Fibroblast of lung (primary cell): Measurements from ENCODE around the gene ADCY2. TPM values are rescaled to one million over a fixed set of nuclear protein-coding genes. Genes with fewer than 3 reads are reported as not detected.
A peak's percentile ranks its signal among the peaks of the same experiment; 100 is the strongest.

ENCODE experiments used
- DNase-seq, 2 donors: peaks; one replicate each; pipeline versions ENCODE4 v3.0.0 to v3.0.0-alpha.2; 2010; ENCODE audit warnings: low read depth in 2 of 2
- H2AFZ ChIP-seq: 2 replicates; pipeline ENCODE4 v1.5.1; 2012; ENCODE audit warnings: low read length, control low read depth, inconsistent platforms
- H3K27ac ChIP-seq: 2 replicates; pipeline ENCODE4 v1.5.1; 2011; ENCODE audit warnings: low read length, control low read depth; ENCODE audit not compliant: insufficient read depth
- H3K27me3 ChIP-seq: 2 replicates; pipeline ENCODE4 v1.5.1; 2011; ENCODE audit warnings: mild to moderate bottlenecking, low read length; ENCODE audit not compliant: control insufficient read depth, insufficient read depth
- H3K36me3 ChIP-seq: 2 replicates; pipeline ENCODE4 v1.5.1; 2011; ENCODE audit warnings: low read length; ENCODE audit not compliant: control insufficient read depth, insufficient read depth
- H3K4me1 ChIP-seq: 2 replicates; pipeline ENCODE4 v1.5.1; 2011; ENCODE audit warnings: low read length; ENCODE audit not compliant: control insufficient read depth, insufficient read depth; ENCODE audit errors: extremely low read depth
- H3K4me2 ChIP-seq: 2 replicates; pipeline ENCODE4 v1.5.1; 2011; ENCODE audit warnings: low read length, control low read depth; ENCODE audit not compliant: insufficient read depth; ENCODE audit errors: extremely low read depth
- H3K4me3 ChIP-seq, 4 experiments: fragments of 200-600 bp in 1 of 4; sonication (generic) in 1 of 4; replicated peaks in 1 of 4; 2 replicates each; pipeline ENCODE4 v1.5.1; 2011 to 2016; ENCODE audit warnings: low read length in 4 of 4, low read depth in 3 of 4, mild to moderate bottlenecking in 3 of 4, control low read depth in 2 of 4, inconsistent platforms in 1 of 4, mixed read lengths in 1 of 4; ENCODE audit not compliant: insufficient read depth in 1 of 4; ENCODE audit errors: control extremely low read depth in 1 of 4
- H3K79me2 ChIP-seq: 2 replicates; pipeline ENCODE4 v1.5.1; 2012; ENCODE audit warnings: mild to moderate bottlenecking, low read length, inconsistent platforms; ENCODE audit not compliant: control insufficient read depth, insufficient read depth
- H3K9ac ChIP-seq: 2 replicates; pipeline ENCODE4 v1.5.1; 2011; ENCODE audit warnings: mild to moderate bottlenecking, low read length, control low read depth; ENCODE audit not compliant: insufficient read depth
- H3K9me3 ChIP-seq: 2 replicates; pipeline ENCODE4 v1.5.1; 2012; ENCODE audit warnings: low read depth, low read length; ENCODE audit not compliant: control insufficient read depth, insufficient read depth
- H4K20me1 ChIP-seq: 2 replicates; pipeline ENCODE4 v1.5.1; 2011; ENCODE audit warnings: low read length; ENCODE audit not compliant: control insufficient read depth, insufficient read depth; ENCODE audit errors: extremely low read depth
- CTCF ChIP-seq, 2 donors: IDR thresholded peaks in 1 of 2; conservative IDR thresholded peaks in 1 of 2; 1 replicate in 1 of 2; 2 replicates in 1 of 2; pipeline ENCODE4 v1.5.1; 2011 to 2012; ENCODE audit warnings: low read length in 2 of 2, control low read depth in 1 of 2, inconsistent platforms in 1 of 2, low read depth in 1 of 2, mild to moderate bottlenecking in 1 of 2
- EZH2 ChIP-seq: IDR thresholded peaks from 2 replicates; pipeline ENCODE4 v1.5.1; 2012; ENCODE audit warnings: low read length, control low read depth, mild to moderate bottlenecking; ENCODE audit errors: missing control alignments
- polyA plus RNA-seq, 2 donors: library from polyadenylated mRNA; depleted of rRNA in 1 of 2; stranded (reverse) in 1 of 2; unstranded in 1 of 2; fragments of >200 nt; gene quantifications; 2 replicates each; pipeline ENCODE4 v1.2.1, GENCODE V29; 2011 to 2012; ENCODE audit warnings: missing spikeins in 1 of 2
- total RNA-seq: library from RNA; depleted of rRNA; stranded (reverse); fragments of >200 nt; gene quantifications from 2 replicates; pipeline ENCODE4 v1.2.1, GENCODE V29; 2014

The ADCY2 gene
- total and polyA plus RNA-seq, 2 donors (not counting 1 experiment from before 2014, with no cell fraction given) = under 0.01 to 0.05 TPM

- peaks cover 25% of the 10 kb centered on the region for H3K27me3 ChIP-seq
- DNase-seq = no peak
- peak overlapping the region in 2 of 4 experiments; percentile 7 to 53 for H3K4me3 ChIP-seq
- no peak overlapping the region for H3K27ac ChIP-seq
- H3K36me3 ChIP-seq = no peaks in the 10 kb centered on the region
- H3K4me1 ChIP-seq = no peaks in the 10 kb centered on the region
- TF ChIP-seq CTCF (conservative IDR thresholded peaks at IDR 0.05 in 1 of 2, IDR thresholded peaks at IDR 0.05 in 1 of 2; ENCODE audit: low read depth in 1 of 2, low read length in 2 of 2) = no peak
- TF ChIP-seq EZH2 = peak; percentile 25
- H3K4me2 ChIP-seq = no peak overlapping the region
- no peaks in the 10 kb centered on the region for H4K20me1 ChIP-seq
- H2AFZ ChIP-seq = no peak overlapping the region
- H3K9me3 ChIP-seq = no peaks in the 10 kb centered on the region
- no peaks in the 10 kb centered on the region for H3K79me2 ChIP-seq
- no peak overlapping the region for H3K9ac ChIP-seq
Observed at GRCh38 chr5:7851240-7851592, 455.3 kb downstream of the ADCY2 start.

DNA sequence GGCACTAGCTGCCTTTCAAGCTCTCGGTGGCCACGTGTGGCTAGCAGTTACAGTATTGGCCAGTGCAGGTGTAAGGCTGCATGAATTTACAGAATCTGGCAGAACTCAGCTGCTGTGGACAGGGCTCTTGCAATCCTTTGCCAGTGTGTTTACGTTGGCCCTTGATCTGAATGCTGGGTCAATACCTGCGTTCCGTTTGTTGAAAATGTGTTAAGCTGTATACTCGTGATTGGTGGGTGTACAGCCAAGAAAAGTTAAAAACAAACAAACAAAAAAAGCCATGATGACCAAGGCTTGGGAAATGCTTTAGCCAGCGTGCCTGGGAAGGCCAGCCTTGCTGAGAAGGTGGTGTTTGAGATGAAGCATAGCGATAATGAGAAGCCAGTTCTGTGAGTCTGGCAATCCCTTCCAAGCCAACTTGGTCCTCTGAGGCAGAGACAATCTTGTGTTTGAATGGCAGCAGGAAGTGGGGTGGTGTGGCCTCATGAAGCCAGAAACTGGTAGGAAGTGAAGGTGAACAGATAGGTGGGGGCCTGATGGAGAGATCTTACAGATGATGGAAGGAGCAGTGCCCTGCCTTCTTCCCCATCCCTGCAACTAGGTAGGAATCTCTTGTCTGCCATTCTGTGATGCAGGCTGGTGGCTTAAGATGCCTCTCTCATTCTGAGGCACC is 455.8 kb downstream of the ADCY2 start:
- H3K4me2 ChIP-seq = no peak overlapping the region
- H3K36me3 ChIP-seq = no peaks in the 10 kb centered on the region
- peaks cover 25% of the 10 kb centered on the region for H3K27me3 ChIP-seq
- TF ChIP-seq CTCF (conservative IDR thresholded peaks at IDR 0.05 in 1 of 2, IDR thresholded peaks at IDR 0.05 in 1 of 2; ENCODE audit: low read depth in 1 of 2, low read length in 2 of 2) = no peak
- peak; percentile 0 for TF ChIP-seq EZH2
- no peak overlapping the region for H3K4me3 ChIP-seq
- no peaks in the 10 kb centered on the region for H3K79me2 ChIP-seq
- no peak overlapping the region for H3K27ac ChIP-seq
- H3K9ac ChIP-seq = no peak overlapping the region
- H4K20me1 ChIP-seq = no peaks in the 10 kb centered on the region
- H3K4me1 ChIP-seq = no peaks in the 10 kb centered on the region
- DNase-seq = no peak
- no peaks in the 10 kb centered on the region for H3K9me3 ChIP-seq
- H2AFZ ChIP-seq = no peak overlapping the region

DNA sequence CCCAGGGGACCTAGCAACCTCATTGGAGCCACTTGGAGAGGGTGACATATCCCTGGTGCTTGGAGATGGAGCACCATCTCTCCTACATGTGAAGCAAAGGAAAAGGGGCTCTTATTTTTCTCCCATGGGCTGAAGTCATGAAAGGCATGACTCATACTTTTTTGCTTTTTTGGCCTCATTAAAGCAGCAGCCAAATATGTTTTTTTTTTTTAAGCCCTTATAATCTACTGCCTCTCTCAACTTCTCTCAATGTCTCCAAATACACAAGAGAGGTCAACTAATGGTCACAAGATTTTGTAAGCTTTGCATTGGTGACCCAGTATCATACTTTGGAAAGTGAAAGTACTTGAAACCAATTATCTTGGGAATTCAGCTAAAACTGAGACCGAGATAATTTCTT is 456.6 kb downstream of the ADCY2 start:
- Histone ChIP-seq H3K27ac (no peak overlapping the region), H4K20me1 (no peaks in the 10 kb centered on the region), H2AFZ (no peak overlapping the region), H3K4me1 (no peaks in the 10 kb centered on the region), H3K79me2 (no peaks in the 10 kb centered on the region), H3K4me2 (no peak overlapping the region), H3K9ac (no peak overlapping the region), H3K9me3 (no peaks in the 10 kb centered on the region), H3K36me3 (no peaks in the 10 kb centered on the region), H3K27me3 (peaks cover 23% of the 10 kb centered on the region), H3K4me3 (no peak overlapping the region)
- TF ChIP-seq CTCF (conservative IDR thresholded peaks at IDR 0.05 in 1 of 2, IDR thresholded peaks at IDR 0.05 in 1 of 2; ENCODE audit: low read depth in 1 of 2, low read length in 2 of 2) (no peak), EZH2 (no peak)
- peak; percentile 28 to 43 for DNase-seq
